ENCODE measurements around the gene NPB. TPM values are rescaled to one million over a fixed set of nuclear protein-coding genes. Genes with fewer than 3 reads are reported as not detected.

NPB gene
- total RNA-seq, 2 donors from 2014 or later = 0.66 to 1.8 TPM

GRCh38 chr17:81911969-81912368 is 9.9 kb downstream of the NPB start:
- Histone ChIP-seq H3K27me3 (no peaks in the 10 kb centered on the region), H3K4me1 (peaks cover 38% of the 10 kb centered on the region), H3K27ac (peak overlapping the region in 3 of 4 donors; percentile 56 to 72 (median 65)), H3K9me3 (no peaks in the 10 kb centered on the region), H3K4me3 (no peak overlapping the region), H3K36me3 (replicated peaks in 1 of 2; ENCODE audit: insufficient read depth in 1 of 2, low read depth in 2 of 2) (peaks cover 6 to 16% of the 10 kb centered on the region in 2 donors)
- intact Hi-C loops (cut with DNase I) = no loop called here
- 70 to 75% methylated on average over 13 to 19 of the region's 19 CpGs for WGBS, 2 donors
- ATAC-seq (no peak), DNase-seq (no peak)
- TF ChIP-seq POLR2A (IDR thresholded peaks at IDR 0.05) = no peak
- no peak for TF ChIP-seq CTCF (IDR thresholded peaks at IDR 0.05)

GRCh38 chr17:81912441-81913309 is 10.6 kb downstream of the NPB start:
- ATAC-seq = no peak
- no peak for TF ChIP-seq CTCF (IDR thresholded peaks at IDR 0.05)
- TF ChIP-seq POLR2A (IDR thresholded peaks at IDR 0.05) = no peak
- Histone ChIP-seq H3K27ac (peak overlapping the region in 1 of 4 donors; percentile 72), H3K4me1 (peaks cover 42% of the 10 kb centered on the region), H3K36me3 (replicated peaks in 1 of 2; ENCODE audit: insufficient read depth in 1 of 2, low read depth in 2 of 2) (peaks cover 6 to 16% of the 10 kb centered on the region in 2 donors), H3K9me3 (no peaks in the 10 kb centered on the region), H3K27me3 (no peaks in the 10 kb centered on the region), H3K4me3 (no peak overlapping the region)
- DNase-seq = no peak
- 88 to 95% methylated on average over 29 to 32 of the region's 32 CpGs for WGBS, 2 donors
- intact Hi-C loops (cut with DNase I) = no loop called here

- H3K4me3 ChIP-seq = no peak overlapping the region
- peaks cover 46% of the 10 kb centered on the region for H3K4me1 ChIP-seq
- WGBS, 2 donors = 91 to 92% methylated on average over 13 to 31 of the region's 31 CpGs
- no peak for TF ChIP-seq POLR2A (IDR thresholded peaks at IDR 0.05)
- TF ChIP-seq CTCF (IDR thresholded peaks at IDR 0.05) = no peak
- H3K36me3 ChIP-seq (replicated peaks in 1 of 2; ENCODE audit: insufficient read depth in 1 of 2, low read depth in 2 of 2) = peaks cover 6 to 13% of the 10 kb centered on the region in 2 donors
- intact Hi-C loops (cut with DNase I) = no loop called here
- DNase-seq (no peak), ATAC-seq (no peak)
- H3K27me3 ChIP-seq = no peaks in the 10 kb centered on the region
- no peaks in the 10 kb centered on the region for H3K9me3 ChIP-seq
- no peak overlapping the region for H3K27ac ChIP-seq
Observed at GRCh38 chr17:81913394-81914102, 11.5 kb downstream of the NPB start.

GRCh38 chr17:81914103-81914850 is 12.2 kb downstream of the NPB start:
- Histone ChIP-seq H3K4me3 (no peak overlapping the region), H3K9me3 (no peaks in the 10 kb centered on the region), H3K27ac (no peak overlapping the region), H3K4me1 (peaks cover 44% of the 10 kb centered on the region), H3K27me3 (no peaks in the 10 kb centered on the region), H3K36me3 (replicated peaks in 1 of 2; ENCODE audit: insufficient read depth in 1 of 2, low read depth in 2 of 2) (peaks cover 6 to 13% of the 10 kb centered on the region in 2 donors)
- intact Hi-C loops (cut with DNase I) = no loop called here
- WGBS, 2 donors = 90 to 91% methylated on average over 27 to 36 of the region's 36 CpGs
- TF ChIP-seq POLR2A (IDR thresholded peaks at IDR 0.05) (no peak), CTCF (IDR thresholded peaks at IDR 0.05) (no peak)
- no peak for ATAC-seq
- DNase-seq = no peak
